ENCODE data around the gene PER3. TPM values are rescaled to one million over a fixed set of nuclear protein-coding genes. Genes with fewer than 3 reads are reported as not detected.

PER3 gene
- total and polyA plus RNA-seq, 2 of the 13 experiments (the other 11 are each of a cell fraction or from before 2014, with no cell fraction given), result 3.0 to 6.0 TPM

DNA sequence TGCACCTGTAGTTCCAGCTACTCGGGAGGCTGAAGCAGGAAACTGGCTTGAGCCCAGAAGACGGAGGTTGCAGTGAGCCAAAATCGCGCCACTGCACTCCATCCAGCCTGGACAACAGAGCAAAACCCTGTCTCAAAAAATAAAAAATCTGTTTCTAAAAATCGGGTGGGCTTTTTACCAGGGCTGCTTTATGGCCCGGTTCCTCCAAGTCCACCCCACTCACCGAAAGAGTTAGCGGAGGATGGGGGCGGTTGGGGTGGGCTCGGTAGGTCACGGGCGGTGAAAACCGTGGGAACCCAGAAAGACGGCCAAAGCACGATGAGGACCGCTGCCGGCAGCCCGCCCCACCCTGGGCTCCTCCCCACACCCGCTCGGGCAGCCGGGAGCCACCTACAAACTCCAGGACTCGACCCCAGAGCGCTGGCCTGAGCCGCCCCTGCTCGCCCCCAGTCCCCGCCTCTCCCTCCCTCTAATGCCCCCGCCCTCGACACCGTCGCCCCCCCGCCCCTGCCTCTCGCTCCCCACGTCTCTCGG lies 846 bp upstream of the PER3 start:
- TSS peak; percentile 66 for BruUV-seq (replicated peaks)
- H2AFZ ChIP-seq (ENCODE audit: low read length), result no peak overlapping the region
- no peaks in the 10 kb centered on the region for H3K79me2 ChIP-seq (ENCODE audit: insufficient read depth, low read length)
- peak overlapping the region; percentile 60 to 68 (median 64); a peak in 5 of 6 replicates for H3K4me3 ChIP-seq (replicated peaks in 1 of 3; ENCODE audit: insufficient read depth in 1 of 3, low read depth in 2 of 3, low read length in 3 of 3)
- peaks cover 19% of the 10 kb centered on the region for H3K4me1 ChIP-seq (ENCODE audit: insufficient read depth, low read length)
- 27% methylated on average over 18 of the region's 34 CpGs for WGBS (ENCODE audit: low lambda C conversion rate)
- ChIA-PET CTCF (ENCODE audit: low intra/inter-chr PET ratio, low total read pairs) (no interaction called here), POLR2A (interaction anchor here (0.6 to 1.0 kb wide), 2 partner anchors 12 to 16 kb away, joined by 3 to 4 read pairs; partner anchors contain the start of gene VAMP3)
- peak overlapping the region; percentile 52 for H3K27ac ChIP-seq (ENCODE audit: extremely low read length, insufficient read depth, low read length)
- H3K9me3 ChIP-seq (ENCODE audit: low read length), result no peaks in the 10 kb centered on the region
- H3K9ac ChIP-seq (ENCODE audit: insufficient read depth, low read depth, low read length), result peak overlapping the region; percentile 39; the same call in 1 of the 2 replicates
- H3K4me2 ChIP-seq (ENCODE audit: low read depth, low read length), result peak overlapping the region; percentile 75
- in situ Hi-C loops (cut with HindIII; ENCODE audit: extremely low pct_ligation_motif_present, low pct_unique_long_range_greater_than_20kb), result no loop called here
- intact Hi-C loops (cut with micrococcal nuclease; ENCODE audit: unreplicated experiment), result no loop called here
- H3K27me3 ChIP-seq (ENCODE audit: control insufficient read depth in 1 of 2, insufficient read depth in 2 of 2, low read length in 2 of 2), result no peaks in the 10 kb centered on the region
- DNase-seq (ENCODE audit: low spot score), result peak; percentile 49
- peak; percentile 90 for ATAC-seq
- no peak for FAIRE-seq
- no peaks in the 10 kb centered on the region for H4K20me1 ChIP-seq (ENCODE audit: insufficient read depth, low read length)
- H3K36me3 ChIP-seq (replicated peaks in 1 of 2; ENCODE audit: control insufficient read depth in 1 of 2, insufficient read depth in 2 of 2, low read length in 2 of 2), result peaks cover 4 to 24% of the 10 kb centered on the region in 2 experiments; a peak in 3 of 5 replicates
- TF ChIP-seq MYNN (CRISPR knock-in tag; IDR thresholded peaks at IDR 0.05; ENCODE audit: low read depth) (no peak), ZNF432 (CRISPR knock-in tag; IDR thresholded peaks at IDR 0.05; ENCODE audit: borderline replicate concordance) (no peak), WIZ (CRISPR knock-in tag; IDR thresholded peaks at IDR 0.05) (no peak), NFE2 (CRISPR knock-in tag; IDR thresholded peaks at IDR 0.05) (no peak), ZNF746 (CRISPR knock-in tag; IDR thresholded peaks at IDR 0.05) (0 out of 2 replicates have a peak, but pooled peaks have one; percentile 34), E2F1 (CRISPR knock-in tag; IDR thresholded peaks at IDR 0.05) (no peak), RBAK (CRISPR knock-in tag; IDR thresholded peaks at IDR 0.05) (no peak), ESRRA (CRISPR knock-in tag; IDR thresholded peaks at IDR 0.05; ENCODE audit: low read depth) (no peak), PCBP2 (optimal IDR thresholded peaks at IDR 0.05; ENCODE audit: low read depth, low read length, poor library complexity, severe bottlenecking) (no peak), ZNF792 (CRISPR knock-in tag; IDR thresholded peaks at IDR 0.05) (no peak), ZBTB37 (CRISPR knock-in tag; IDR thresholded peaks at IDR 0.05) (no peak), FOXO1 (CRISPR knock-in tag; IDR thresholded peaks at IDR 0.05) (no peak), TAF15 (IDR thresholded peaks at IDR 0.05; ENCODE audit: low read depth, low read length, poor library complexity, severe bottlenecking) (no peak), CHD4 (IDR thresholded peaks at IDR 0.05; ENCODE audit: borderline replicate concordance, low read length) (no peak), CEBPB (IDR thresholded peaks at IDR 0.05; ENCODE audit: borderline replicate concordance, low read depth, low read length) (no peak), POLR2A (IDR thresholded peaks at IDR 0.05; ENCODE audit: insufficient read depth in 1 of 2, low read depth in 2 of 2, low read length in 2 of 2) (0 out of 4 replicates have a peak, but pooled peaks of 1 of the 2 experiments have one; percentile 42)
- TF ChIP-seq, protein P1, sequence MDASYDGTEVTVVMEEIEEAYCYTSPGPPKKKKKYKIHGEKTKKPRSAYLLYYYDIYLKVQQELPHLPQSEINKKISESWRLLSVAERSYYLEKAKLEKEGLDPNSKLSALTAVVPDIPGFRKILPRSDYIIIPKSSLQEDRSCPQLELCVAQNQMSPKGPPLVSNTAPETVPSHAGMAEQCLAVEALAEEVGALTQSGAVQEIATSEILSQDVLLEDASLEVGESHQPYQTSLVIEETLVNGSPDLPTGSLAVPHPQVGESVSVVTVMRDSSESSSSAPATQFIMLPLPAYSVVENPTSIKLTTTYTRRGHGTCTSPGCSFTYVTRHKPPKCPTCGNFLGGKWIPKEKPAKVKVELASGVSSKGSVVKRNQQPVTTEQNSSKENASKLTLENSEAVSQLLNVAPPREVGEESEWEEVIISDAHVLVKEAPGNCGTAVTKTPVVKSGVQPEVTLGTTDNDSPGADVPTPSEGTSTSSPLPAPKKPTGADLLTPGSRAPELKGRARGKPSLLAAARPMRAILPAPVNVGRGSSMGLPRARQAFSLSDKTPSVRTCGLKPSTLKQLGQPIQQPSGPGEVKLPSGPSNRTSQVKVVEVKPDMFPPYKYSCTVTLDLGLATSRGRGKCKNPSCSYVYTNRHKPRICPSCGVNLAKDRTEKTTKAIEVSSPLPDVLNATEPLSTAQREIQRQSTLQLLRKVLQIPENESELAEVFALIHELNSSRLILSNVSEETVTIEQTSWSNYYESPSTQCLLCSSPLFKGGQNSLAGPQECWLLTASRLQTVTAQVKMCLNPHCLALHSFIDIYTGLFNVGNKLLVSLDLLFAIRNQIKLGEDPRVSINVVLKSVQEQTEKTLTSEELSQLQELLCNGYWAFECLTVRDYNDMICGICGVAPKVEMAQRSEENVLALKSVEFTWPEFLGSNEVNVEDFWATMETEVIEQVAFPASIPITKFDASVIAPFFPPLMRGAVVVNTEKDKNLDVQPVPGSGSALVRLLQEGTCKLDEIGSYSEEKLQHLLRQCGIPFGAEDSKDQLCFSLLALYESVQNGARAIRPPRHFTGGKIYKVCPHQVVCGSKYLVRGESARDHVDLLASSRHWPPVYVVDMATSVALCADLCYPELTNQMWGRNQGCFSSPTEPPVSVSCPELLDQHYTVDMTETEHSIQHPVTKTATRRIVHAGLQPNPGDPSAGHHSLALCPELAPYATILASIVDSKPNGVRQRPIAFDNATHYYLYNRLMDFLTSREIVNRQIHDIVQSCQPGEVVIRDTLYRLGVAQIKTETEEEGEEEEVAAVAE (CRISPR knock-in tag; IDR thresholded peaks at IDR 0.05; ENCODE audit: borderline replicate concordance), result no peak
- TF ChIP-seq, protein P2, sequence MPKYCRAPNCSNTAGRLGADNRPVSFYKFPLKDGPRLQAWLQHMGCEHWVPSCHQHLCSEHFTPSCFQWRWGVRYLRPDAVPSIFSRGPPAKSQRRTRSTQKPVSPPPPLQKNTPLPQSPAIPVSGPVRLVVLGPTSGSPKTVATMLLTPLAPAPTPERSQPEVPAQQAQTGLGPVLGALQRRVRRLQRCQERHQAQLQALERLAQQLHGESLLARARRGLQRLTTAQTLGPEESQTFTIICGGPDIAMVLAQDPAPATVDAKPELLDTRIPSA (CRISPR knock-in tag; IDR thresholded peaks at IDR 0.05; ENCODE audit: borderline replicate concordance), result no peak
